ENCODE measurements around the gene REEP1. TPM values are rescaled to one million over a fixed set of nuclear protein-coding genes. Genes with fewer than 3 reads are reported as not detected.

The REEP1 gene
- total and polyA plus RNA-seq, 2 of the 8 experiments (the other 6 are each of a cell fraction or from before 2014, with no cell fraction given): 0.74 to 1.5 TPM

- H3K9me3 ChIP-seq (ENCODE audit: insufficient read depth in 2 of 2, low read depth in 1 of 2, low read length in 1 of 2): no peaks in the 10 kb centered on the region
- TF ChIP-seq, protein P1, sequence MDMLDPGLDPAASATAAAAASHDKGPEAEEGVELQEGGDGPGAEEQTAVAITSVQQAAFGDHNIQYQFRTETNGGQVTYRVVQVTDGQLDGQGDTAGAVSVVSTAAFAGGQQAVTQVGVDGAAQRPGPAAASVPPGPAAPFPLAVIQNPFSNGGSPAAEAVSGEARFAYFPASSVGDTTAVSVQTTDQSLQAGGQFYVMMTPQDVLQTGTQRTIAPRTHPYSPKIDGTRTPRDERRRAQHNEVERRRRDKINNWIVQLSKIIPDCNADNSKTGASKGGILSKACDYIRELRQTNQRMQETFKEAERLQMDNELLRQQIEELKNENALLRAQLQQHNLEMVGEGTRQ (IDR thresholded peaks at IDR 0.05; ENCODE audit: low read length): no peak
- TF ChIP-seq TCF12 (IDR thresholded peaks at IDR 0.05; ENCODE audit: low read depth, low read length) (no peak), NRF1 (IDR thresholded peaks at IDR 0.05; ENCODE audit: low read depth, low read length) (no peak), SP4 (IDR thresholded peaks at IDR 0.05; ENCODE audit: low read length) (no peak), E2F6 (IDR thresholded peaks at IDR 0.05) (no peak), SIRT6 (IDR thresholded peaks at IDR 0.05; ENCODE audit: low read length) (no peak), POLR2A (IDR thresholded peaks at IDR 0.05; ENCODE audit: control extremely low read depth in 1 of 2, low read depth in 2 of 2, low read length in 2 of 2) (no peak), PHF8 (conservative IDR thresholded peaks at IDR 0.05; ENCODE audit: low read depth, low read length) (no peak), SIN3A (conservative IDR thresholded peaks at IDR 0.05 in 1 of 2, IDR thresholded peaks at IDR 0.05 in 1 of 2; ENCODE audit: low read depth in 1 of 2, low read length in 2 of 2) (no peak), KDM4A (IDR thresholded peaks at IDR 0.05; ENCODE audit: low read depth, low read length, severe bottlenecking) (no peak), POLR2AphosphoS5 (IDR thresholded peaks at IDR 0.05; ENCODE audit: low read depth, low read length) (no peak)
Observed at GRCh38 chr2:86223140-86223926, 114.1 kb downstream of the REEP1 start.

More at GRCh38 chr2:86223140-86223926, 114.1 kb downstream of the REEP1 start:
- no peak overlapping the region for H2BK5ac ChIP-seq (ENCODE audit: low read depth, low read length)
- no peak overlapping the region; the same call in 1 of the 2 replicates for H3K18ac ChIP-seq (ENCODE audit: extremely low read depth, low read length)
- H3K27ac ChIP-seq (ENCODE audit: low read depth, low read length): no peak overlapping the region
- no peaks in the 10 kb centered on the region for H4K20me1 ChIP-seq (replicated peaks in 1 of 2; ENCODE audit: control insufficient read depth in 1 of 2, insufficient read depth in 2 of 2, low read length in 2 of 2)
- peak overlapping the region; percentile 87; the same call in 1 of the 2 replicates for H2BK12ac ChIP-seq (ENCODE audit: low read depth, low read length)
- 0 out of 2 replicates have a peak overlapping the region, but pooled peaks have one; percentile 48 for H2BK20ac ChIP-seq (ENCODE audit: low read length)
- FAIRE-seq (no peak), DNase-seq (ENCODE audit: low read depth in 1 of 2, low spot score in 2 of 2) (no peak)
- no peak overlapping the region for H2AK5ac ChIP-seq (ENCODE audit: low read depth, low read length)
- no peak overlapping the region for H3K9ac ChIP-seq (replicated peaks in 1 of 4; ENCODE audit: extremely low read depth in 1 of 4, low read depth in 3 of 4, low read length in 3 of 4)
- no peak overlapping the region for H2BK120ac ChIP-seq (replicated peaks; ENCODE audit: low read depth, low read length)
- no peak overlapping the region for H4K5ac ChIP-seq (ENCODE audit: insufficient read length, low read depth, low read length)
- H3K23ac ChIP-seq (ENCODE audit: insufficient read length): no peak overlapping the region
- H4K8ac ChIP-seq (ENCODE audit: extremely low read depth, insufficient read depth, low read length): no peak overlapping the region
- H3K79me1 ChIP-seq (ENCODE audit: low read depth, low read length): no peaks in the 10 kb centered on the region
- H3K4me2 ChIP-seq (ENCODE audit: insufficient read depth in 1 of 2, low read depth in 2 of 2, low read length in 2 of 2): peak overlapping the region in 1 of 2 experiments; percentile 17; a peak in 1 of 4 replicates
- no peaks in the 10 kb centered on the region for H3K27me3 ChIP-seq (replicated peaks in 1 of 4; ENCODE audit: control insufficient read depth in 3 of 4, extremely low read depth in 1 of 4, insufficient read depth in 3 of 4, low read length in 3 of 4)
- H2AFZ ChIP-seq (ENCODE audit: low read length): 0 out of 2 replicates have a peak overlapping the region, but pooled peaks have one; percentile 34
- H3K23me2 ChIP-seq (ENCODE audit: low read depth, low read length): no peaks in the 10 kb centered on the region
- H3K56ac ChIP-seq (replicated peaks; ENCODE audit: insufficient read length, low read depth, low read length): no peak overlapping the region
- no peak overlapping the region for H3K4me3 ChIP-seq (ENCODE audit: extremely low read depth in 1 of 4, insufficient read depth in 2 of 4, low read depth in 3 of 4, low read length in 4 of 4)
- H3K4ac ChIP-seq (replicated peaks; ENCODE audit: insufficient read length, low read depth, low read length): no peak overlapping the region
- H3K79me2 ChIP-seq (ENCODE audit: control insufficient read depth in 1 of 2, insufficient read depth in 2 of 2, low read length in 2 of 2): no peaks in the 10 kb centered on the region
- WGBS, 2 experiments (ENCODE audit: extremely low coverage in 1 of 2, insufficient coverage in 1 of 2, insufficient read length in 1 of 2, insufficient replicate concordance in 2 of 2, low coverage in 1 of 2, low lambda C conversion rate in 2 of 2, missing lambda C conversion rate in 1 of 2): 74% methylated on average over 8 of the region's 8 CpGs; no CpG with 5 or more reads in 1 of the 2 experiments
- ChIA-PET POLR2A (ENCODE audit: partially characterized antibody) (no interaction called here), CTCF (ENCODE audit: partially characterized antibody) (interaction anchor here (0.6 to 6.8 kb wide), 8 partner anchors 9 to 143 kb away, joined by 3 to 62 read pairs (median 4); no protein-coding TSS in a partner anchor)
- peak overlapping the region; percentile 98 for H2BK15ac ChIP-seq (ENCODE audit: low read length)
- H3K14ac ChIP-seq (ENCODE audit: insufficient read length): no peak overlapping the region
- H3K4me1 ChIP-seq (replicated peaks in 1 of 4; ENCODE audit: control insufficient read depth in 3 of 4, insufficient read depth in 4 of 4, low read length in 3 of 4): peaks cover 2 to 12% (median 5%) of the 10 kb centered on the region in 4 experiments; a peak in 4 of 7 replicates
- no peak overlapping the region for H4K91ac ChIP-seq (replicated peaks; ENCODE audit: insufficient read length, low read length)
- no peaks in the 10 kb centered on the region for H3K36me3 ChIP-seq (ENCODE audit: control insufficient read depth in 2 of 4, insufficient read depth in 4 of 4, low read length in 3 of 4)

Measured in H1 (cell line).